Esophagus (tissue), 2 donors: ENCODE measurements around the gene GCGR. TPM values are rescaled to one million over a fixed set of nuclear protein-coding genes. Genes with fewer than 3 reads are reported as not detected.

Experiments used
- H3K27ac ChIP-seq, 2 donors: one replicate each; pipeline ENCODE4 v1.5.1; 2013; ENCODE audit warnings: low read depth in 2 of 2, mild to moderate bottlenecking in 2 of 2, inconsistent platforms in 1 of 2, low read length in 1 of 2, moderate library complexity in 1 of 2
- H3K27me3 ChIP-seq, 2 donors: one replicate each; pipeline ENCODE4 v1.6.1; 2013; ENCODE audit warnings: low read length in 2 of 2, control low read depth in 1 of 2, mild to moderate bottlenecking in 1 of 2; ENCODE audit not compliant: insufficient read depth in 2 of 2, control insufficient read depth in 1 of 2
- H3K36me3 ChIP-seq, 2 donors: one replicate each; pipeline ENCODE4 v1.6.1; 2013; ENCODE audit warnings: low read length in 1 of 2; ENCODE audit not compliant: control insufficient read depth in 2 of 2, insufficient read depth in 2 of 2
- H3K4me1 ChIP-seq, 2 donors: one replicate each; pipeline ENCODE4 v1.6.1; 2013; ENCODE audit warnings: low read length in 1 of 2; ENCODE audit not compliant: control insufficient read depth in 2 of 2, insufficient read depth in 2 of 2
- H3K4me3 ChIP-seq, 2 donors: one replicate each; pipeline ENCODE4 v1.5.1; 2013; ENCODE audit warnings: low read length in 2 of 2, mild to moderate bottlenecking in 2 of 2, low read depth in 1 of 2, moderate library complexity in 1 of 2
- H3K9me3 ChIP-seq, 2 donors: one replicate each; pipeline ENCODE4 v1.6.1; 2013; ENCODE audit warnings: mild to moderate bottlenecking in 2 of 2, low read depth in 1 of 2, low read length in 1 of 2, moderate library complexity in 1 of 2; ENCODE audit not compliant: control insufficient read depth in 2 of 2, insufficient read depth in 1 of 2
- WGBS, 2 donors: extraction: QIAGEN DNeasy Blood & Tissue Kit; methylation state at CpG; one replicate each; pipeline ENCODE4 v1.1.7; 2013; 5-methylcytosine and 5-hydroxymethylcytosine counted together
- polyA plus RNA-seq, 2 donors: library from polyadenylated mRNA; stranded (reverse); fragments of 200-250 nt; gene quantifications; one replicate each; pipeline ENCODE4 v1.2.3, GENCODE V29; 2013
- donor health status: healthy with polysubstance abuse.
- donor health status: Bipolar disorder and iron deficiency.

The GCGR gene
- polyA plus RNA-seq, 2 donors, result 0.11 to 0.14 TPM

DNA sequence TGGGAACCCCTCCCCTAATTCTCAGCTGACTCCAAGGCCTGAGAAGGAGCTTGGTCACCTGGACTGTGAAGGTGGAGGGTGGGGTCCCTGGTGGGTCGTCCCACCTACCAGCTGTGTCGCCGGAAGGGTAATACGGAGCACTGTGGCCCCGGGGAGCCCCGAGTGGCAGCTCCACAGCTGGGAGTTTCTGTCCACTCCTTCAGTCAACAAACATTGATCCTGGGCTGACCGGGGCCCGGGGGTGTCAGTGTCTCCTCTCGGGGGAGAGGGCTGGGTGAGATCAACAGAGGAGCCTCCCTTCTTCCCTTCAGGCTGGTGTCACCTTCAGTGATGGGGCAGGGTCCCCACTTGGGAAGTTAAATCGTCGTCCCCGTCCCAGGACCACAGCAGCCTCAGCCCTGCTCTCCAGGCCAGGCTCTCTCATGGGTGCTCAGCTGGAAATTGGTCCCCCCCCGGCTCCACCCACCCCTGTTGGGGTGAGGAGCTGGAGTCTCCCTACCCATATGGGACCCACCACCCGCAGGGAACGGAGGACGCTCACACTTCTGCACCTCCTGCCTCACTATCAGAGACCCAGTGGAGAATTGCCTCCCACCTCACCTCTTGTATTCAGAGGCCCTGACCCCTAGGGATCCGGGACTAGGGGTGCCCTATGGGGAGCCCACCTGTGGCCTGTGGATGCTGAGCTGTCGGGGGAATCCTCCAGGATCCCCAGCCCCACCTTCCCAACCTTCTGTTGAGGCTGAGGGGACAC lies 1.9 kb downstream of the GCGR start:
- no peaks in the 10 kb centered on the region for H3K36me3 ChIP-seq
- 45 to 52% methylated on average over 18 of the region's 18 CpGs for WGBS, 2 donors
- H3K4me3 ChIP-seq, result no peak overlapping the region
- H3K9me3 ChIP-seq, result peaks cover 0 to 4% of the 10 kb centered on the region in 2 donors
- H3K27ac ChIP-seq, result no peak overlapping the region
- H3K27me3 ChIP-seq, result peaks cover 0 to 48% of the 10 kb centered on the region in 2 donors
- peaks cover 0 to 8% of the 10 kb centered on the region in 2 donors for H3K4me1 ChIP-seq

DNA sequence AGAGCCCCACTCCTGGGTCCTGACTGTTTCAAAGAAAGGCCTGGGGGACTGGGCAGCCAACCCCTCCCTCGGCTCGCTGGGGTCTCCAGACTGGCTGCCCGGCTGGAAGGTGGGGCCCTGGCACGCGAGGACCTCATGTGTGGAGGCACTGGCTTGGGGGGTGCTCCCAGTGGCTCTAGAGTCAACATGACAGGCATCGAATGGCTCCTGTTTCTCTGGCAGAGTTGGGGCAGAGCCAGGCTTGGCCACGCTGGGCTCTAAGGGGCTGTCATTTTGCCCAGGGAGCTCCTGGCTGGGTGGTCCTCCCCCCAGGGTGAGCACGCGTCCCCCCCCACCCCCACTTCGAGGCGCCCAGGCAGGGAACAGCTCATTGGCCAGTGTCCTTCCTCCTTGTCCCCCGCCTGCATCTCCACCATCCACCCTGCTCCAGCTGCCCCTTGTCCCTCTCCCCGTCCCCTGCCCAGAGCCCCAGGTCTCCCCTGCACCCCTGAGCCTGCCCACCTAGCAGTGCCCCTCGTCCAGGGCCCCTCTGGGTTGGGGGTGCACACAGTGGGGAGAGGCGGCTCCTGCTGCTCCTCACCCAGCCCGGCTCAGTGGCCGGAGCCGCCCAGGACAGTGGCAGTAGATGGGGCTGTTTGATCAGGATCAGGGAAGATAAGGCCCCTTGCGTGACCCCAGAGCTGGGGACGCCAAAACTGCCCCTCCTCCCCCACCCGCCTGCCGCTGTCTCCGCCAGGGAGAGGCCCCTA lies 2.7 kb downstream of the GCGR start:
- peaks cover 0 to 43% of the 10 kb centered on the region in 2 donors for H3K27me3 ChIP-seq
- 21 to 27% methylated on average over 22 to 23 of the region's 23 CpGs for WGBS, 2 donors
- no peak overlapping the region for H3K27ac ChIP-seq
- H3K4me3 ChIP-seq, result no peak overlapping the region
- peaks cover 0 to 5% of the 10 kb centered on the region in 2 donors for H3K4me1 ChIP-seq
- peaks cover 0 to 4% of the 10 kb centered on the region in 2 donors for H3K9me3 ChIP-seq
- H3K36me3 ChIP-seq, result no peaks in the 10 kb centered on the region

DNA sequence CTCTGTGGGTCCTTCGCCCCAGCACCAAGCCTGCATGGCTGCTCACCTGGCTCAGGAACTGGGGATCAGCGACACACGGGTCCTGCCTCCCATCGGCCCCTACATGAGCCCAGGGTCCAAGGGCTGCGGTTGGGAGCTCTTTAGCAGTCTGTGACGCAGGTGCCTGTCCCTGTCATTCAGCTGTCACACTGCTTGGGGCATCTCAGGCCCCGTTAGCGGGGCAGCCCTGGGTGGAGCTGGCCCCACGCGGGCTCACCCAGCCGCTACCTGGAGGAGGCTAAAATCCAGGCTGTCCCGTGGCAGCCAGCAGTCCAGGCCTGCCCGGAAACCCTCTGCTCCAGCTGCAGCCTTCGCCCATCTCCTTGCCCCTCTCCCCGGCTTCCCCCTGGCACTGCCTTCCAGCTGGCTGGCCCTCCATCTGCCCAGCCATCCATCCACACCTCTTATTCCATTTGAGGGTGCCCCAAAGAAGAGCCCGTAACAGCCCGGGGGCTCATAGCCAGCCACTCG lies 3.3 kb downstream of the GCGR start:
- Histone ChIP-seq H3K4me3 (no peak overlapping the region), H3K27me3 (peaks cover 0 to 41% of the 10 kb centered on the region in 2 donors)

DNA sequence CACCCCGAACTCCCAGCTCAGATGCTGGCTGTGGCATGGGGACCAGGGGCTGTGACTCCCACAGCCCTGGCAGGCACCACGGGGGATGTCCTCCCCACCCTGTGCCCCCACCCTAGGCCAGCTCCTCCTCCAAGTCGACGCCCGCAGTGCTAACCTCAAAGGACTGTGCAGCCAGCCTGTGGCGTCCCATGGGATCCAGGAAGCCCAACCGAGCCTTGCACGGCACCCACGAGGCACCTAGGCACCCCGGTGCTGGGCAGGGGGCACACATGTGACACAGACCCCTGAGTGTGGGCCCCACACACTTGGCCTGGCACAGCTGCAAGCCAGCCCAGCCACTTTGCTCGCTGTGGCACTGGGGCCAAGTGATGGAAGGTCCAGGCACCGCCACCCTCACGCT lies 3.9 kb downstream of the GCGR start:
- H3K9me3 ChIP-seq, result peaks cover 0 to 4% of the 10 kb centered on the region in 2 donors
- no peak overlapping the region for H3K27ac ChIP-seq
- H3K36me3 ChIP-seq, result no peaks in the 10 kb centered on the region
- peaks cover 0 to 5% of the 10 kb centered on the region in 2 donors for H3K4me1 ChIP-seq
- H3K4me3 ChIP-seq, result no peak overlapping the region
- WGBS, 2 donors, result 45 to 63% methylated on average over 12 to 13 of the region's 13 CpGs
- peaks cover 0 to 38% of the 10 kb centered on the region in 2 donors for H3K27me3 ChIP-seq

More for the DNA sequence above, 3.3 kb downstream of the GCGR start:
- 48 to 54% methylated on average over 18 of the region's 18 CpGs for WGBS, 2 donors
- Histone ChIP-seq H3K9me3 (peaks cover 0 to 4% of the 10 kb centered on the region in 2 donors), H3K27ac (no peak overlapping the region), H3K36me3 (no peaks in the 10 kb centered on the region), H3K4me1 (peaks cover 0 to 5% of the 10 kb centered on the region in 2 donors)

DNA sequence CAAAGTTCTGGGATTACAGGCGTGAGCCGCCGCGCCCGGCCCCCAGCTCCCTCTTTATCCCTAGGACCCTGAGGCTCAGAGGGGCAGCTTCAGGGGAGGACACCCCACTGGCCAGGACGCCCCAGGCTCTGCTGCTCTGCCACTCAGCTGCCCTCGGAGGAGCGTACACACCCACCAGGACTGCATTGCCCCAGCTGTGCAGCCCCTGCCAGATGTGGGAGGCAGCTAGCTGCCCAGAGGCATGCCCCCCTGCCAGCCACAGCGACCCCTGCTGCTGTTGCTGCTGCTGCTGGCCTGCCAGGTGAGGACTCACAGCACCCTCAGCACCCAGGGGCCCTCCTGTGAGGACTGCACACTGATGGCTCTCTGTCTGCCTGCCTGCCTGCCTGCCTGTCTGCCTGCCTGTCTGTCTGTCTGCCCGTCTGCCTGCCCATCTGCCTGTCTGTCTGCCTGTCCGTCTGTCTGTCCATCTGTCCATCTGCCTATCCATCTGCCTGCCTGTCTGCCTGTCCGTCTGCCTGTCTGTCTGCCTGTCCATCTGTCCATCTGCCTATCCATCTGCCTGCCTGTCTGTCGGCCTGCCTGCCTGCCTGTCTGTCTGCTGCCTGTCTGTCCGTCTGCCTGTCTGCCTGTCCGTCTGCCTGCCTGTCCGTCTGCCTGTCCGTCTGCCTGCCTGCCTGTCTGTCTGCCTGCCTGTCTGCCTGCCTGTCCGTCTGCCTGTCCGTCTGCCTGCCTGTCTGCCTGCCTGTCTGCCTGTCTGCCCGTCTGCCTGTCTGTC lies 5.0 kb downstream of the GCGR start:
- Histone ChIP-seq H3K4me1 (peaks cover 0 to 5% of the 10 kb centered on the region in 2 donors), H3K9me3 (peaks cover 0 to 4% of the 10 kb centered on the region in 2 donors), H3K27me3 (peaks cover 0 to 27% of the 10 kb centered on the region in 2 donors), H3K27ac (no peak overlapping the region), H3K4me3 (no peak overlapping the region), H3K36me3 (no peaks in the 10 kb centered on the region)
- WGBS, 2 donors, result 67 to 77% methylated on average over 19 to 20 of the region's 20 CpGs

DNA sequence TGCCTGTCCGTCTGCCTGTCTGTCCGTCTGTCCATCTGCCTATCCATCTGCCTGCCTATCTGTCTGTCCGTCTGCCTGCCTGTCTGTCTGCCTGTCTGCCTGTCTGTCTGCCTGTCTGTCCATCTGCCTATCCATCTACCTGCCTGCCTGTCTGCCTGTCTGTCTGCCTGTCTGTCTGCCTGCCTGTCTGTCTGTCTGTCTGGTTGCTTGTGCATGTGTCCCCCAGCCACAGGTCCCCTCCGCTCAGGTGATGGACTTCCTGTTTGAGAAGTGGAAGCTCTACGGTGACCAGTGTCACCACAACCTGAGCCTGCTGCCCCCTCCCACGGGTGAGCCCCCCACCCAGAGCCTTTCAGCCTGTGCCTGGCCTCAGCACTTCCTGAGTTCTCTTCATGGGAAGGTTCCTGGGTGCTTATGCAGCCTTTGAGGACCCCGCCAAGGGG lies 5.6 kb downstream of the GCGR start:
- no peak overlapping the region for H3K4me3 ChIP-seq
- H3K4me1 ChIP-seq, result peaks cover 0 to 5% of the 10 kb centered on the region in 2 donors
- no peak overlapping the region for H3K27ac ChIP-seq
- WGBS, 2 donors, result 73 to 77% methylated on average over 7 of the region's 7 CpGs
- H3K27me3 ChIP-seq, result peaks cover 0 to 22% of the 10 kb centered on the region in 2 donors
- H3K36me3 ChIP-seq, result no peaks in the 10 kb centered on the region
- H3K9me3 ChIP-seq, result peaks cover 0 to 4% of the 10 kb centered on the region in 2 donors

DNA sequence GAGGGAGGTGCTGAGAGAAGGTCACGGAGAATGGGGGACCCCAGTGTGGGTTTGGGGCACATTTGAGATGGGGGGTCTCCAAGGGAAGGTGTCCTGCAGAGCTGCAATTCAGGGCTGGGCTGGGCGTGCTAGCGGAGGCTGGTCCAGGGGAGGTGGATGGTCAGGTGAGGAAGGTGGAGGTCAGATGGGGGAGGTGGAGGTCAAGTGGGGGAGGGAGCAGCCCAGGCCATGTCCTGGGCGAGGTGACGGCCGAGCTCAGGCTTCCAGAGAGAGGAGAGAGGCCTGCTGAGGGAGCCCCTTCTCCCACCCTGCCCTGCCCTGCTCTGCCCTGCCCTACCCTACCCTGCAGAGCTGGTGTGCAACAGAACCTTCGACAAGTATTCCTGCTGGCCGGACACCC lies 6.5 kb downstream of the GCGR start:
- Histone ChIP-seq H3K4me1 (no peaks in the 10 kb centered on the region), H3K36me3 (no peaks in the 10 kb centered on the region), H3K27ac (no peak overlapping the region), H3K9me3 (peaks cover 0 to 4% of the 10 kb centered on the region in 2 donors), H3K4me3 (no peak overlapping the region), H3K27me3 (peaks cover 0 to 14% of the 10 kb centered on the region in 2 donors)
- WGBS, 2 donors, result 68 to 75% methylated on average over 6 to 8 of the region's 8 CpGs

DNA sequence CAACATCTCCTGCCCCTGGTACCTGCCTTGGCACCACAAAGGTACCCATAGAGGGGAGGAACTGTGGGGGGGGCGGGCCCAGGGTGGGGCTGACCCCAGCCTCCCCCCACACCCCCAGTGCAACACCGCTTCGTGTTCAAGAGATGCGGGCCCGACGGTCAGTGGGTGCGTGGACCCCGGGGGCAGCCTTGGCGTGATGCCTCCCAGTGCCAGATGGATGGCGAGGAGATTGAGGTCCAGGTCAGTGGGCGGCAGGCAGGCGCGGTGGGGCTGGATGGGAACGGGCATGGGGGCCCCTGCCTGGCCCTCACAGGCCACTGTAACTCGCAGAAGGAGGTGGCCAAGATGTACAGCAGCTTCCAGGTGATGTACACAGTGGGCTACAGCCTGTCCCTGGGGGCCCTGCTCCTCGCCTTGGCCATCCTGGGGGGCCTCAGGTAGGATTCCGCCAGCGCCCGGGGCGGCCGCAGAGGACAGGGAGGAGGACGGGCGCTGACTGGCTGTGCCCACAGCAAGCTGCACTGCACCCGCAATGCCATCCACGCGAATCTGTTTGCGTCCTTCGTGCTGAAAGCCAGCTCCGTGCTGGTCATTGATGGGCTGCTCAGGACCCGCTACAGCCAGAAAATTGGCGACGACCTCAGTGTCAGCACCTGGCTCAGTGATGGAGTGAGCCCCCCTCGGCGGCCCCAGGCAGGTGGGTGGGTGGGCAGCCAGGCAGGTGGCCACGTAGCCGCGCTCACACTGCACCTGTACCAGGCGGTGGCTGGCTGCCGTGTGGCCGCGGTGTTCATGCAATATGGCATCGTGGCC lies 7.1 kb downstream of the GCGR start:
- Histone ChIP-seq H3K9me3 (peaks cover 0 to 4% of the 10 kb centered on the region in 2 donors), H3K4me1 (no peaks in the 10 kb centered on the region), H3K36me3 (no peaks in the 10 kb centered on the region), H3K27ac (no peak overlapping the region), H3K4me3 (no peak overlapping the region), H3K27me3 (peaks cover 0 to 11% of the 10 kb centered on the region in 2 donors)
- 82 to 83% methylated on average over 42 of the region's 42 CpGs for WGBS, 2 donors
